CD4-positive, alpha-beta T cell (primary cell): ENCODE data around the gene PCDHGB7. TPM values are rescaled to one million over a fixed set of nuclear protein-coding genes. Genes with fewer than 3 reads are reported as not detected.
"Not testable (repeated sequence)": the region's sequence is repeated elsewhere in the genome, so short reads cannot be mapped to it uniquely, and the experiment has no call there.

Experiments used
- ATAC-seq: fragments of 200-7000 bp; cut with Tn5 transposase; one replicate; pipeline ENCODE4 v1.10.0; 2022; ENCODE audit warnings: mild to moderate bottlenecking; ENCODE audit not compliant: poor library complexity
- CTCF ChIA-PET: fragments of 350-600 bp; sonication (Branson Sonifier 250); formaldehyde crosslinking; loops from one replicate; lab custom pipeline; 2021; ENCODE audit warnings: antibody characterized with exemption, inconsistent platforms; lab: Charles Lee
- POLR2A ChIA-PET: fragments of 350-600 bp; sonication (Branson Sonifier 250); formaldehyde crosslinking; loops from one replicate; lab custom pipeline; 2021; ENCODE audit warnings: antibody characterized with exemption, inconsistent platforms; lab: Charles Lee
- DNase-seq, 14 experiments: peaks; one replicate each; pipeline ENCODE4 v3.0.0-alpha.2; 2013 to 2020; ENCODE audit warnings: mixed read lengths in 2 of 14
- H3K27ac ChIP-seq, 2 donors: one replicate each; pipeline versions ENCODE4 v1.5.1 to v1.7.0; 2013; ENCODE audit warnings: low read length in 2 of 2, low read depth in 1 of 2, mild to moderate bottlenecking in 1 of 2
- H3K27me3 ChIP-seq, 2 experiments: 1 replicate in 1 of 2; 2 replicates in 1 of 2; pipeline versions ENCODE4 v1.6.1 to v1.7.0; 2013; ENCODE audit warnings: low read length in 2 of 2, control low read depth in 1 of 2, mild to moderate bottlenecking in 1 of 2, moderate library complexity in 1 of 2; ENCODE audit not compliant: insufficient read depth in 2 of 2, control insufficient read depth in 1 of 2
- H3K36me3 ChIP-seq: one replicate; pipeline ENCODE4 v1.6.1; 2013; ENCODE audit warnings: low read length, control low read depth; ENCODE audit not compliant: insufficient read depth
- H3K4me1 ChIP-seq: one replicate; pipeline ENCODE4 v1.6.1; 2013; ENCODE audit warnings: low read length, control low read depth; ENCODE audit not compliant: insufficient read depth
- H3K4me3 ChIP-seq: one replicate; pipeline ENCODE4 v1.5.1; 2013; ENCODE audit warnings: mild to moderate bottlenecking, low read length, moderate library complexity
- H3K9me3 ChIP-seq, 2 experiments: 1 replicate in 1 of 2; 2 replicates in 1 of 2; pipeline versions ENCODE4 v1.6.1 to v1.7.0; 2013; ENCODE audit warnings: low read length in 2 of 2, mild to moderate bottlenecking in 2 of 2, control low read depth in 1 of 2, moderate library complexity in 1 of 2; ENCODE audit not compliant: control insufficient read depth in 1 of 2, insufficient read depth in 1 of 2
- H3K27ac Mint-ChIP-seq: one replicate; pipeline ENCODE4 v1.8.0; 2020; ENCODE audit warnings: mixed read lengths
- H3K27me3 Mint-ChIP-seq: one replicate; pipeline ENCODE4 v1.8.0; 2021; ENCODE audit warnings: mixed read lengths
- H3K36me3 Mint-ChIP-seq: one replicate; pipeline ENCODE4 v1.8.0; 2021; ENCODE audit warnings: low read depth, mixed read lengths
- H3K4me1 Mint-ChIP-seq: one replicate; pipeline ENCODE4 v1.8.0; 2021; ENCODE audit warnings: low read depth, mixed read lengths
- H3K4me3 Mint-ChIP-seq: one replicate; pipeline ENCODE4 v1.8.0; 2020; ENCODE audit warnings: mild to moderate bottlenecking, mixed read lengths
- H3K9me3 Mint-ChIP-seq: one replicate; pipeline ENCODE4 v1.8.0; 2020; ENCODE audit warnings: mixed read lengths
- intact Hi-C, 2 experiments: fragments of 100-400 bp; cut with DNase I in 1 of 2; cut with micrococcal nuclease in 1 of 2; formaldehyde crosslinking; loops; one replicate each; pipeline versions ENCODE4 v1.15.1 to v1.9.0; 2023 to 2025; cut with DNase I, micrococcal nuclease
- total RNA-seq, 174 experiments: library from RNA in 2 of 174; stranded (reverse) in 2 of 174; gene quantifications; one replicate each; pipeline ENCODE4 v1.2.3 and lab custom pipeline; 2021 to 2026
- TF ChIP-seq, protein P1 (sequence below): fragments of 200-600 bp; IDR thresholded peaks from one replicate; pipeline ENCODE4 v1.8.0; 2022; ENCODE audit warnings: antibody characterized with exemption, mild to moderate bottlenecking

PCDHGB7 gene
- total RNA-seq, 2 experiments from 2014 or later, result not detected

DNA sequence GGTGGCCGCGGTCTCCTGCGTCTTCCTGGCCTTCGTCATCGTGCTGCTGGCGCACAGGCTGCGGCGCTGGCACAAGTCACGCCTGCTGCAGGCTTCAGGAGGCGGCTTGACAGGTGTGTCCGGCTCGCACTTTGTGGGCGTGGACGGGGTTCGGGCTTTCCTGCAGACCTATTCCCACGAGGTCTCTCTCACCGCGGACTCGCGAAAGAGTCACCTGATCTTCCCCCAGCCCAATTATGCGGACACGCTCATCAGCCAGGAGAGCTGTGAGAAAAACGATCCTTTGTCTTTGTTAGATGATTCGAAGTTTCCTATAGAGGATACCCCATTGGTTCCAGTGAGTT, 2.2 kb upstream of the PCDHGB7 start:
- peaks cover 22% of the 10 kb centered on the region for H3K9me3 Mint-ChIP-seq
- peaks cover 28 to 54% of the 10 kb centered on the region in 2 experiments for H3K9me3 ChIP-seq
- H3K27ac ChIP-seq, ATAC-seq, POLR2A ChIA-PET, DNase-seq, H3K36me3 ChIP-seq, H3K27ac Mint-ChIP-seq, H3K4me3 ChIP-seq: not testable (repeated sequence)
- peaks cover 81% of the 10 kb centered on the region for H3K27me3 Mint-ChIP-seq
- CTCF ChIA-PET, result interaction anchor here (1.1 to 3.0 kb wide), 2 partner anchors 95 to 110 kb away, joined by 3 to 15 read pairs; partner anchors contain the start of gene TAF7
- H3K4me1 ChIP-seq, result peaks cover 15% of the 10 kb centered on the region
- intact Hi-C loops, result loop anchor here in 1 of 2 experiments (5.0 to 10.0 kb wide), 3 partner anchors 33 to 90 kb away; partner anchors contain the start of genes PCDHGA5, PCDHGA7 and TAF7
- H3K4me1 Mint-ChIP-seq, result peaks cover 27% of the 10 kb centered on the region
- peak overlapping the region; percentile 4 for H3K4me3 Mint-ChIP-seq
- H3K36me3 Mint-ChIP-seq, result peaks cover 50% of the 10 kb centered on the region
- H3K27me3 ChIP-seq, result peaks cover 61 to 90% of the 10 kb centered on the region in 2 experiments

DNA sequence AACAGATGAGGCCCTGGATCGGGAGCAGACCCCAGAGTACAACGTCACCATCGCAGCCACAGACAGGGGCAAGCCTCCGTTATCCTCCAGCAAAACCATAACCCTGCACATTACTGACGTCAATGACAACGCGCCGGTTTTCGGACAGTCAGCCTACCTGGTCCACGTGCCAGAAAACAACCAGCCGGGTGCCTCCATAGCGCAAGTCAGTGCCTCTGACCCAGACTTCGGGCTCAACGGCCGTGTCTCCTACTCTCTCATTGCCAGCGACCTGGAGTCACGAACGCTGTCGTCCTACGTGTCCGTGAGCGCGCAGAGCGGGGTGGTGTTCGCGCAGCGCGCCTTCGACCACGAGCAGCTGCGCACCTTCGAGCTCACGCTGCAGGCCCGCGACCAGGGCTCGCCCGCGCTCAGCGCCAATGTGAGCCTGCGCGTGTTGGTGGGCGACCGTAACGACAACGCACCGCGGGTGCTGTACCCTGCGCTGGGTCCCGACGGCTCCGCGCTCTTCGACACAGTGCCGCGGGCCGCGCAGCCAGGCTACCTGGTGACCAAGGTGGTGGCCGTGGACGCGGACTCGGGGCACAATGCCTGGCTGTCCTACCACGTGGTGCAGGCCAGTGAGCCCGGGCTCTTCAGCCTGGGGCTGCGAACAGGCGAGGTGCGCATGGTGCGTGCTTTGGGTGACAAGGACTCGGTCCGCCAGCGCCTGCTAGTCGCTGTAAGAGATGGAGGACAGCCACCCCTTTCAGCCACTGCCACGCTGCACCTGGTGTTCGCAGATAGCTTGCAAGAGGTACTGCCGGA, 1.8 kb downstream of the PCDHGB7 start:
- no peak for ATAC-seq
- H3K4me1 Mint-ChIP-seq, result peaks cover 10% of the 10 kb centered on the region
- peaks cover 31% of the 10 kb centered on the region for H3K9me3 Mint-ChIP-seq
- CTCF ChIA-PET, result interaction anchor here (2.4 kb wide), 1 partner anchor 145 kb away, joined by 7 read pairs; no protein-coding TSS in a partner anchor
- Histone ChIP-seq H3K27me3 (peaks cover 60 to 90% of the 10 kb centered on the region in 2 experiments), H3K27ac (no peak overlapping the region), H3K4me3 (no peak overlapping the region), H3K9me3 (peaks cover 53 to 61% of the 10 kb centered on the region in 2 experiments), H3K4me1 (peaks cover 11% of the 10 kb centered on the region), H3K36me3 (no peaks in the 10 kb centered on the region)
- POLR2A ChIA-PET, result no interaction called here
- H3K36me3 Mint-ChIP-seq, result peaks cover 54% of the 10 kb centered on the region
- TF ChIP-seq, protein P1, sequence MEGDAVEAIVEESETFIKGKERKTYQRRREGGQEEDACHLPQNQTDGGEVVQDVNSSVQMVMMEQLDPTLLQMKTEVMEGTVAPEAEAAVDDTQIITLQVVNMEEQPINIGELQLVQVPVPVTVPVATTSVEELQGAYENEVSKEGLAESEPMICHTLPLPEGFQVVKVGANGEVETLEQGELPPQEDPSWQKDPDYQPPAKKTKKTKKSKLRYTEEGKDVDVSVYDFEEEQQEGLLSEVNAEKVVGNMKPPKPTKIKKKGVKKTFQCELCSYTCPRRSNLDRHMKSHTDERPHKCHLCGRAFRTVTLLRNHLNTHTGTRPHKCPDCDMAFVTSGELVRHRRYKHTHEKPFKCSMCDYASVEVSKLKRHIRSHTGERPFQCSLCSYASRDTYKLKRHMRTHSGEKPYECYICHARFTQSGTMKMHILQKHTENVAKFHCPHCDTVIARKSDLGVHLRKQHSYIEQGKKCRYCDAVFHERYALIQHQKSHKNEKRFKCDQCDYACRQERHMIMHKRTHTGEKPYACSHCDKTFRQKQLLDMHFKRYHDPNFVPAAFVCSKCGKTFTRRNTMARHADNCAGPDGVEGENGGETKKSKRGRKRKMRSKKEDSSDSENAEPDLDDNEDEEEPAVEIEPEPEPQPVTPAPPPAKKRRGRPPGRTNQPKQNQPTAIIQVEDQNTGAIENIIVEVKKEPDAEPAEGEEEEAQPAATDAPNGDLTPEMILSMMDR, result no peak
- intact Hi-C loops, result loop anchor here in 1 of 2 experiments (5.0 to 10.0 kb wide), 3 partner anchors 37 to 94 kb away; partner anchors contain the start of genes PCDHGA5, PCDHGA7 and TAF7
- H3K27me3 Mint-ChIP-seq, result peaks cover 89% of the 10 kb centered on the region
- H3K4me3 Mint-ChIP-seq, result no peak overlapping the region
- peak overlapping the region; percentile 41 for H3K27ac Mint-ChIP-seq
- DNase-seq, result no peak

DNA sequence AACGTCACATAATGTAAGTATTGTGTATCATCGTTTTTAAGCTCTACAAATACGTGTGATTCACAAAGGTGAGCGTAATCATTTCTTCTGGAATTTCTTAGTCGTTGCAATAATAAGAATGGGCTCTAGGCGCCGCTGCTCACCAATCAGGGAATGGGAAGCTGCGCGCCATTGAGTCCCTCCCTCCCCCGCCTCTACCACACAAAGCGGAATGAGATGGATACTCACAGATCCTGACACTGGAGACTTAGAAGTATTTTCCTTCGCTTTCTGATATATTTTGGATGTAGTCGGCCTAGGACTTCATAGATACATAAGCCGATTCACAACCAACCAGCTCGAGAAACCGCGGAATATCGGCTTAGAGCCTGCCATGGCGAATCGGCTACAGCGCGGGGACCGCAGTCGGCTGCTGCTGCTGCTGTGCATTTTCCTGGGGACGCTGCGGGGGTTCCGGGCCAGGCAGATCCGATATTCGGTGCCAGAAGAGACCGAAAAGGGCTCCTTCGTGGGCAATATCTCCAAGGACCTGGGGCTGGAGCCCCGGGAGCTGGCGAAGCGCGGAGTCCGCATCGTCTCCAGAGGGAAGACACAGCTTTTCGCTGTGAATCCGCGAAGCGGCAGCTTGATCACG, 3.5 kb downstream of the PCDHGB7 start, which contains the start of gene PCDHGA11:
TSS of gene PCDHGA11 (plus strand) at position 197 of the 634 bp plus-strand sequence. CDS start at position 374, 177 bp downstream.
- intact Hi-C loops, result no loop called here
- TF ChIP-seq, protein P1, result no peak
- Histone ChIP-seq H3K36me3 (no peaks in the 10 kb centered on the region), H3K27me3 (peaks cover 57 to 92% of the 10 kb centered on the region in 2 experiments), H3K27ac (no peak within 1 kb of the TSS), H3K9me3 (peaks cover 51 to 59% of the 10 kb centered on the region in 2 experiments), H3K4me3 (peak within 1 kb of the TSS; percentile 11), H3K4me1 (peaks cover 11% of the 10 kb centered on the region)
- ATAC-seq, result no peak
- H3K27ac Mint-ChIP-seq, result no peak within 1 kb of the TSS
- H3K36me3 Mint-ChIP-seq, result peaks cover 48% of the 10 kb centered on the region
- peak within 1 kb of the TSS; percentile 79 for H3K4me3 Mint-ChIP-seq
- DNase-seq, result peak in 4 of 14 experiments; percentile 44 to 59 (median 48)
- ChIA-PET CTCF (interaction anchor here (0.6 to 2.4 kb wide), 7 partner anchors 9 to 143 kb away, joined by 3 to 9 read pairs (median 5); partner anchors contain the start of genes PCDHGA10, PCDHGA5 and PCDHGB6), POLR2A (interaction anchor here (0.9 kb wide), 1 partner anchor 92 kb away, joined by 3 read pairs; no protein-coding TSS in a partner anchor)
- peaks cover 89% of the 10 kb centered on the region for H3K27me3 Mint-ChIP-seq
- peaks cover 27% of the 10 kb centered on the region for H3K9me3 Mint-ChIP-seq
- H3K4me1 Mint-ChIP-seq, result peaks cover 6% of the 10 kb centered on the region
